ENCODE results near the gene ADAT3.
A peak's percentile ranks its signal among the peaks of the same experiment; 100 is the strongest.
"Not testable (repeated sequence)": the region's sequence is repeated elsewhere in the genome, so short reads cannot be mapped to it uniquely, and the experiment has no call there.

ADAT3 gene

DNA sequence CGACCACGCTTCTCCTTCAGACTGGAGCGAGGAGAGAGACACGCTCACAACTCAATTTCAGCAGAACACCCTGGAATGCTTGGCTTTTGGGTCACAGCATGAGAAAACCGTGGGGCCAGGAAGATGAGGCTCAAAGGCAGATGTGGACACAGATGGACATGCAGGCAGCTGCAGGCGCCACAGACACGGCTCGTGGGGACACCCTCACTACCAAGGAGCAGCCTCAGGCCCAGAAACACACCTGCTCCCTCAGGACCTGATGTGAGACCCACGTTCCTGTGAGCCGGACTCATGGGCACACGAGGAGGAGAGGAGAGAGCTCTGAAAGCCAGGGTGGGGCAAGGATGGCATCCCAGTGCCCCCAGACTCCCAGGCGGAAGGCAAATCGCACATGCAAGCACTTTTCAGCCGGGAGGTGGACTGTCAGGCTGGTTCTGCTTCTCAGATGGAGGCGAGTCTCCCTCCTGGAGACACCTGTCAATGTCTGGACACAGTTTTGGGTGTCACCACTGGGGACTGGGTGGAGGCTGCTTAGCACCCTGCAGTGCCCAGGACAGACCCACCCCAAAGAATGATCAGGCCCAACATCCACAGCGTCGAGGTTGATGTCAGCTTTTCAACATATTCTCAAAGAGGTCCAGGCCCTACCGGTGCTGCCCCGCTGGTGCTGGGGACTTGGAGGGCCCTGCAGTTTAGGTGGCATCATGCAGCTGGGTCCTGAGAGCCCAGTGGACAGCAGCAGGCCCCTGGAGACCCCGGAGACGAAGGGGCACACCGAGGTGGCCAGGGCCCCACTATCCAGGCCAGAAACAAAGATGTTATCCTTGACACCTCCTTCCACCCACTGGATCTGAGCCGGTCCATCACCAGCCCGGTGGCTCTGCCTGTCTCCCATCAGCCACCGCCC is 22.2 kb upstream of the ADAT3 start:
- no peak for DNase-seq (ENCODE audit: low spot score)

DNA sequence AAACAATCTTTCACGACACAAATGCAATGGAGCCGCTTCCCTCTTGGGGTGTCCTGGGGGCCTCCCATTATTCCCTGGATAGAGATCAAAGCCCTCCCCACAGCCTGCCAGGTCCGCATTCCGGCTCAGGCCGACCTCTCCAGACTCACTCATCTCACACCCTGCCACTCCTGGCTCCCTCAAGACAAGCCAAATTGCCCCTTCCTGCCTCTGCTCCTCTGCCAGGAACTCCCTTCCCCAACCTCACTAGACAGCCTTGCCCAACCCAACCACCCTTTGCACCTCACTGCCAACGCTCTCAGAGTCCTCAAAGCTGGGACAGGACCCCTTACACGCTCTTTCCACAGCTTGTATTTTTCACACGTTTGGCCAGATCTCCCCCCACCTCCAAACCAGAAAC is 21.4 kb upstream of the ADAT3 start:
- no peak for DNase-seq (ENCODE audit: low spot score)

DNA sequence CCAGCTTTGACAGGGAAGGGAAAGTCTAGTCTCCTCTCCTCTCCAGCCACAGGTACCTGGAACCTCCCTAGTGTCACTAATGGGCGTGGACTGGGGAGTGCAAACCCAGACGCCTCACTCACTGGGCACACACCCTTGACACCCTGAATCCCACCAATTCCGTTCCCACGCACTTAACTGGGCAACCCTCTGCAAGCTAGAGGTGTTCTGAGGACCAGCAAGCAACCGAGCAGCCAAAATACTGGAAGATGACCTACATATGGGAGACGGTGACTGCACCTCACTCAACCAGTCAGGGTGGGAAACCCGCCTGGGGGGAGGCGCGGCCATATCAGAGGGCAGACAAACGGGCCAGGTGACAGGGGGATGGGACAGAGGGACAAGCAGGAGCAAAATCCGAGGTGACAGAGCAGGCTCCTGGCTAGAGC is 20.9 kb upstream of the ADAT3 start:
- no peak for DNase-seq (ENCODE audit: low spot score)

DNA sequence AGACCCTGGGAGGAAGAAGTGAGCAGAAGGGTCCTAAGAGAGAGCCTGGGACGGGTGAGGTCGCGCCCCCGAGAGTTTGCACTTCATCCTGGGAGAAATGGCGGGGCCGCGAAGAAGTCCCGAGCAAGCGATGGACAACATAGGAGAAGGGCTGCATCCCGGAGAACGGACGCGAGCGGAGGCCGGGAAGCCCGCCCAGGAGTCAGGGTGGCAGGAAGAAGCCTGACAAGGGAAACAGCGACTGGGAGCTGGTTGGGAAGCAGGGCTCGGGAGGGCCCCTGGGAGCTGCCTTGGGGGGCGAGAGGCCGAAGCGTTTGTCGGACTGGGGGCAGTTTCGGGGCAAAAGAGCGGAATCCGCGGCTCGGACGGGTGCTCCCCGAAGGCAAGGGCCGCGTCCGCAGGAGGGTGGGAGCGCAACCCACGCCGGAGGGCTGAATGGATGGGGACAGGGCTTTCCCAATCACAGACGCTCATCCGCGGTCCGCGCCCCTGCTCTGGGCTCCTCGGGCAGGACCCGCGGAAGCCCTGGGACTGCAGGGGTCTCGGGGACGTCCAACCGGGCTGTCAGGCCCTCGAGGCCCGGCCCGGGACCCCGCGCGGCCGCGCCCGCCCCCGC is 20.4 kb upstream of the ADAT3 start:
- DNase-seq (ENCODE audit: low spot score) = peak; percentile 58

DNA sequence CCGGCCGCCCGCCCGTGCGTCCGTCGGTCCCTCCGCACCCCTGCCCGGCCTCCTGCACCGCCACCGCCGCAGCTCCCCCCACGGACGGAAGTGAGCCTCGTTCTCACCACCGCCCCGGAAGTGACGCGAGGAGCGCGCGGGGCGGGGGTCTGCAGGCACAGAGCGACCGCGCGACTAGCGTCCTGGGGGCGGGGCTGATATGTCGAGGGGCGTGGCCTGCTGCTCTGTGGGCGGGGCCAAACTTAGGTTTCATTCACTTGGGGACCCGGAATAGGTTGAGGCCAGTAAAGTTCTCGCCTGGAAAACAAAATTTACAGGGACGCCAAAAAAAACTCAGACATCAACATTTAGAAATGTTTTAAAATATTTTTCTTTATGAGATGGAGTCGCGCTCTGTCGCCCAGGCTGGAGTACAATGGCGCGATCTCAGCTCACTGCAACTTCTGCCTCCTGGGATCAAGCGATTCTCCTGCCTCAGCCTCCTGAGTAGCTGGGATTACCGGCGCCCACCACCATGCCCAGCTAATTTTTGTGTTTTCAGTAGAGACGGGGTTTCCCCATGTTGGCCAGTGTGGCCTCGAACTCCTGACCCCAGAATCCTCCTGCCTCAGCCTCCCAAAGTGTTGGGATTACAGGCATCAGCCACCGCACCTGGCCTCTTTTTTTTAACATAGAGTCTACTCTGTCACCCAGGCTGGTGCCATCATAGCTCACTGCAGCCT is 19.6 kb upstream of the ADAT3 start, which contains the start of gene ABHD17A:
TSS of gene ABHD17A (minus strand) at position 99 of the 722 bp plus-strand sequence. CDS start 3,930 bp downstream, outside the sequence.
- DNase-seq (ENCODE audit: low spot score) = peak; percentile 94

DNA sequence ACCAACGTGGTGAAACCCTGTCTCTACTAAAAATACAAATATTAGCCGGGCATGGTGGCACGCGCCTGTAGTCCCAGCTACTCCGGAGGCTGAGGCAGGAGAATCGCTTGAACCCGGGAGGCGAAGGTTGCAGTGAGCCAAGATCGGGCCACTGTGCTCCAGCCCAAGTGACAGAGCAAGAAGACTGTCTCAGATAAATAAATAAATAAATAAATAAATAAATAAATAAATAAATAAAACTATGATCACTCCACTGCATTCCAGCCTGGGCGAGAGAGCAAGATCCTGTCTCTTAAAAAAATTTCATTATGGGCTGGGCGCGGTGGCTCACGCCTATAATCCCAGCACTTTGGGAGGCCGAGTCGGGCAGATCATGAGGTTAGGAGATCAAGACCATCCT is 18.8 kb upstream of the ADAT3 start:
- DNase-seq (ENCODE audit: low spot score) = not testable (repeated sequence)

DNA sequence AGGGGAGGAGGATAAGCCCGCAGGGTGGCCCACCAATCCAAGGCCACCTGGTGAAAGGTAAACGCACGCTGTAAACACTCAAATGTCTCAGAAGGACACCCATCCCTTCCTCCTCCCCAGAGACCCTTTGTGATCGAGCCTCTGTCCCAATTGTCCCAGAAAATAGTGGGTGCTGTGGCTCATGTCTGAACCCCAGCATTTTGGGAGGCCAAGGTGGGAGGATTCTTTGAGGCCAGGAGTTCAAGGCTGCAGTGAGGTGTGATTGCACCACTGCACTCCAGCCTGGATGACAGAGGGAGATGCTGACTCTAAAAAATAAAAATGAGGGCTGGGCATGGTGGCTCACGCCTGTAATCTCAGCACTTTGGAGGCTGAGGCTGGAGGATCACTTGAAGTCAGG is 16.8 kb upstream of the ADAT3 start:
- no peak for DNase-seq (ENCODE audit: low spot score)

DNA sequence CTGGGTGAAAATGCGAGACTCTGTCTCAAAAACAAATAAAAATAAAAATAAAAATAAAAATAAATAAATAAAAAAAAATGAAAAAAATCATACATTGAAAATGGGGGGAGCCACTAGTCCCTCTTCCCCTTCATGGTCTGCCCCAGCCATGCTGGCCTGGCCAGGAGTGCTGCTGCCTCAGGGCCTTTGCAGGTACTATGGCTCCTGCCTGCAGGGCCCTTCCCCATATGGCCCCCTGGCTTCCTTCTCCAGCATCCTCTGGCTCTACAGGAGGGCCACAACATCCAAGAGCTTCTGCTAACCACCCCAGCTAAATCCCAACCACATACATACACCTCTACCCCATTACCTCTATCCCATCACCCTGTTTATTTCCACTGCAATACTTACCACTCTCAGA is 15.3 kb upstream of the ADAT3 start:
- DNase-seq (ENCODE audit: low spot score) = no peak

DNA sequence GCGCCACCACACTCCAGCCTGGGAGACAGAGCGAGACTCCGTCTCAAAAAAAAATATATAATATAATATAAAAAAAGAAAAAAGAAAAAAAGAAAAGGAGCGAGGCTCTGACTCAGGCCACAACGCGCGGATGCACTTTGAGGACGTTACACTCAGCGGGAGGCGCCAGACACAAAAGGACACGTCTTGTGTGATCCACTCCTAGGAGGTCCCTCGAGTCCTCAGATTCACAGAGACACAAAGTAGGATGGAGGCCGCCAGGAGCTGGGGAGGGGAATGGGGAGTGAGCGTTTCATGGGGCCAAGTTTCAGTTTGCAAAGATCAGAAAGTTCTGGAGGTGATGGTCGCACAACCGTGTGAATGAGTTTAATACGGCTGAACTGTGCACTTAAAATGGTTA is 11.4 kb upstream of the ADAT3 start:
- DNase-seq (ENCODE audit: low spot score) = no peak

DNA sequence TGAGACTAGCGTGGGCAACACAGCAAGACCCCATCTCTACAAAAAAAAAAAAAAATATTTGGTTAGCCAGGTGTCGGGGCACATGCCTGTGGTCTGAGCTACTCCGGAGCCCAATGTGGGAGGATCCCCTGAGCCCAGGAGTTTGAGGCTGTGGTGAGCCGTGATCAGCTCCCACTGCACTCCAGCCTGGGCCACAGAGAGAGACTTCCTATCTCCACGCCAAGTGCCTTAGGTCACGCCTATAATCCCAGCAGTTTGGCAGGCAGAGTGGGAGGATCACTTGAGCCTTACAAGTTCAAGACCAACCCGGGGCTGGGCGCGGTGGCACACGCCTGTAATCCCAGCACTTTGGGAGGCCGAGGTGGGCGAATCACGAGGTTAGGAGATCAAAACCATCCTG is 8.7 kb upstream of the ADAT3 start:
- no peak for DNase-seq (ENCODE audit: low spot score)

DNA sequence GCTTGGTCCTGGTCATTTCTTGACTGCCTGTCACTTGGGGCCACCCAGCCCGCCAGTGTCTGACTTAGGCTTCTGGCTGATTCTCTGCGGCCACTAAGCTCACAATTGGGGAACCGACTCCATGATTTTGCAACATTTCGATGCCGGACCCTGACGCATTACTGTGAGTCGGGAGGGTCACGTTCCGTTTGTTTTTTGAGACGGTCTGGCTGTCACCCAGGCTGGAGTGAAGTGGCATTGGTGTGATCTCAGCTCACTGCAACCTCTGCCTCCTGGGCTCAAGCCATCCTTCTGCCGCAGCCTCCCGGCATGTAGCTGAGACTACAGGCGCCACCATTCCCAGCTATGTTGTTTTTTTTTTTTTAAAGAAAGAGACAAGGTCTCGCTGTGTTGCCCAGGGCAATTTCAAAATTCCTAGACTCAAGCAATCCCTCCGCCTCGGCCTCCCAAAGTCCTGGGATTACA is 3.2 kb upstream of the ADAT3 start:
- DNase-seq (ENCODE audit: low spot score) = no peak

DNA sequence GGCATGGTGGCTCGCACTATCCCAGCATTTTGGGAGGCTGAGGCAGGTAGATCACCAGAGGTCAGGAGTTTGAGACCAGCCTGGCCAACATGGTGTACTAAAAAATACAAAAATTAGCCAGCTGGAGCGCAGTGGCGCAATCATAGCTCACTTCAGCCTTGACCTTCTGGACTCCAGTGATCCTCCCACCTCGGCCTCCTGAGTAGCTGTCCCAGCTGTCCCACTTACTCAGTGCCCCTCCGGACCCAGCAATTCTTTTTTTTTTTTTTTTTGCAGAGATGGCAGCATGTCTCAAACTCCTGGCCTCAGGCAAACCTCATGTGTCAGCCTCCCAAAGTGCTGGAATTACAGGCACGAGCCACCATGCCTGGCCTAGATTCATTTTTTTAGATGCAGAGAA is 2.3 kb upstream of the ADAT3 start:
- no peak for DNase-seq (ENCODE audit: low spot score)

DNA sequence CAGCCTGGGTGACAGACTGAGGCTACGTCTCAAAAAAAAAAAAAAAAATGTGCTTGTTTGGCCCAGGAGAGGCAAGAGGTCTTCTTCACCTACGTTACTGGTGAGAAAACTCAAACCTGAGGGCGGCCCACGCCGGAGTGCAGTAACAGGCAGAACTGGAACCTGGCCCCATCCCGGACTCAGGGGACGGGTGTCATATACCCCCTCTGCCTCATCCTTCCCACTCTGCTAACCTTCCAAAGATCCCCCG is 414 bp upstream of the ADAT3 start:
- DNase-seq (ENCODE audit: low spot score) = no peak

DNA sequence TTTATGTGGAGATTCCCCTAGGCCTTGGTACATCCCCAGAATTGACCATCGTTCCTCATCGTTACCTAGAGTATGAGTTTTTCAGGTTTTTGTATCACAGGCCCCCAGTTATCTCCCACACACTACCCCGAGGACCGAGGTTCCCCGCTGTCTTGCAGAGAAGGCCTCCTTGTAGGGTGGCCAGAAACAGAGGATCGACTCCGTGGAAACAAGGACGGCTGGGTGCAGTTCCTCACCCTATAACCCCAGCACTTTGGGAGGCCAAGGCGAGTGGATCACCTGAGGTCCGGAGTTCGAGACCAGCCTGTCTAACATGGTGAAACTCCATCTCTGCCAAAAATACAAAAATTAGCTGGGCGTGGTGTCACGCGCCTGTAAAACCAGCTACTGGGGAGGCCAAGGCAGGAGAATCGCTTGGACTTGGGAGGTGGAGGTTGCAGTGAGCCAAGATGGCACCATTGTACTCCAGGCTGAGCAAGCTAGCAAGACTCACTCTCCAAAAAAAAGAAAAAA is 720 bp downstream of the ADAT3 start:
- DNase-seq (ENCODE audit: low spot score) = no peak

DNA sequence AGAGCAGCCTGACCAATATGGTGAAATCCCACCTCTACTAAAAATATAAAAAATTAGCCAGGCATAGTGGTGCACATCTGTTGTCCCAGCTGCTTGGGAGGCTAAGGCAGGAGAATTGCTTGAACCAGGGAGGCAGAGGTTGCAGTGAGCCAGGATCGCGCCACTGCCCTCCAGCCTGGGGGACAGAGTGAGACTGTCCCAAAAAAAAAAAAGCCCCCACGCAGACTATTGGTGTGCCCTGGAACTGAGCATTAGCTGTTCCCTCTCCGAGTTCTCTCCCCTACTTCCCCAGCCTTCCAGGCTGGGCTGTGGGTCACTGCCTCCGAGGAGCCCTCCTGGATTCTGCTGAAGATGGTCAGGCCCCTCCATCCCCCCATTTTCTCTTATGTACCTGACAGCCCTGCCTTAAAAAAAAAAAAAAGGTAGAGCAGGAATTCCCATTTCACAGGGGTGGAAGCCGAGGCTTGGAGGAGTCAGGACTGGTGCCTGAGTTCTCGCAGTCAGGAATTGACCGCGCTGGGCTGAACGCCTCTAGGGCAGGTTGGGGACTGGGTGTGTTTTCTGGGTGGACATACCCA is 1.9 kb downstream of the ADAT3 start:
- DNase-seq (ENCODE audit: low spot score) = no peak

DNA sequence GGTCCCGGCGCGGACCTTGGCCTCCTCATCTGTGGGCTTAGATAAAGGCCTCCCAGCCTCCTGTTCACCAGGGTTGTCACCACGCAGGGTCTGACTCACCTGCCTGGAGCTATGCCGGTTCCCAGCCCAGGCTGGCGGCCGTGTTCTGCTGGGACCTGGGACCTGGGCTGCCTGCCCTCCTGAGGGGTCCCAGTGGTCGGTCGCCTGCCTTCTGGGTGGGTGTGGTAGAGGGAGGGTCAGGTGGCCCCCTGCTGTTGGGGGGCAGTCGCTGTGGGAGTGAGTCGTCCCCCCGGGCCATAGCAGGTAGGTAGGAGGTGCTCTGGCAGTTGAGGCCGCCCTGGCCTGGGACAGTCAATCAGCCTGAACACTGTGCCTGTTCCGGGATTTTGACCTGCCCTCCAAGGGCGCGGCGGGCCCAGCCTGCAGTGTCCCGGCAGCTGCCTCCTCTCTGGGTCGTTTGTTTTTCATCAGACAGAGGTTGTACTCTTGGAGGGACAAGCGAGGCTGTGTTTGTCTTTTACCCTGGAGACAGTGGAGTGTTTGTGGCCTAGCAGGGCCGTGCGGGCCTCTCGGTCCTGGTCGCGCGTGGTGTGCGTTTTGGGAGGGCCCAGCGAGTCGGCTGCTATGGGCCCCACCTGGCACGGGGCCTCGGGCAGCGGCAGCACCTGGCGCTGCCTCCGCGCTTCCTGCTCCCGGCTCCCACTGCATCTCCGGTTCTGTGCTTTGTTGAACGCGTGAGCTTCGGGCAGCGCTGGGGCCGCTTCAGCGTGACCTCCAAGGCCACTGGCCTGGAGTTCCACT is 2.6 kb downstream of the ADAT3 start:
- DNase-seq (ENCODE audit: low spot score) = no peak

DNA sequence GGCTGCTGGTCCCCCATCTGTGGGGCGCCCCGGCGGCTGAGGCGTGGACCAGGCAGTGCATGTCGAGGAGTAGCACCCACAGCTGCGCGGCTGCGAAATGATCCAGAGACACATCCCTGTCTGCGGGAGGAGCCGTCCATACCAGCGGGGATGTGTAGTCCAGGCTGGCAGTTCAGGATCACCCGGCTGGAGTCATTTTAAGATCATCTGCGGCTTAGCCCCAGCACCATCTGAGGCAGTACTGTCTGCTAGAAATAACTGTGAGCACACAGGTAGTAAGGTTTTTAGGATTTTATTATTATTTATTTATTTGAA is 3.1 kb downstream of the ADAT3 start:
- DNase-seq (ENCODE audit: low spot score) = no peak

DNA sequence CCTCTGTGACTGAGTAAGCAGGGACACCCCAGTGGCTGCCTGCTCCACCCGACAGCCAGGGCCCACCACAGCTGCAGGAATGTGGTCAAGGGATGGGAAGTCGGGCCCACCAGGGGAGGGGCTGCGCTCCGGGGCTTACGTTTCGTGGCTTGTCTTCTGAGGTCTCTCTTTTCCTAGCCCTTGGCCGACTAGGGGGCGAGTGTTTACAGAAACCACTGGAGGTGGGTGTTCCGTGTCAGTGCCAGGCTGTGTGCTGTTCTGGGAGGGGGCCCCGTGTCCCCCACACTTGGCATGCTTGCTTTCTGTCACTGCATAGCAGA is 4.5 kb downstream of the ADAT3 start:
- no peak for DNase-seq (ENCODE audit: low spot score)

DNA sequence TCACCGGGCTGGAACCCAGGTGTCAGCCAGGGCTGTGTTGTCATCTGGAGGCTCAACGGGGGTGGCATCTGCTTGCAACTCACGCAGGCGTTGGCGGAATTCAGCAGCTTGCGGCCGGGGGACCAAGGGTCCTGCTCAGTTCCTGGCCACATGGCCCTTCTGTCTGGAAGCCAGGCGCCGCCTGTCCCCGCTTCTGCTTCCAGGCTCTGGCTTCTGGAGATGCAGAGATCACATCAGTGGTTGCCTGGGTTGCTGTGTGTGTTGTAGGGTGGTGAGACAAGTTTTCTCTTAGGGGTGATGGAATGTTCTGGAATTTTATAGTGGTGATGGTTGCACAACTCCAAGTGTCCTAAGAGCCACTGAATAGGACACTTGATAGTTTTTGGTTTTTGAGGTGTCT is 5.0 kb downstream of the ADAT3 start:
- peak; percentile 37 for DNase-seq (ENCODE audit: low spot score)

DNA sequence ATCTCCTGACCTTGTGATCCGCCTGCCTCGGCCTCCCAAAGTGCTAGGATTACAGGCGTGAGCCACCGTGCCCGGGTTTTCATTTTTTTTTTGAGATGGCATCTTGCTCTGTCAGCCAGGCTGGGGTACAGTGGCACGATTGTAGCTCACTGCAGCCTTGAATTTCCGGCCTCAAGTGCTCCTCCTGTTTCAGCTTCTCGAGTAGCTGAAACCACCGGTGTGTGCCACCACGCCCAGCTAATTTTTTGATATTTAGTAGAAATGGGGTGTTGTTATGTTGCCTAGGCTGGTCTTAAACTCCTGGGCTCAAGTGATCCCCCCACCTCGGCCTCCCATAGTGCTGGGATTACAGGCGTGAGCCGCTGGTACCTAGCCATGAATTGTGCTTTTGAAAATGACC is 5.9 kb downstream of the ADAT3 start:
- DNase-seq (ENCODE audit: low spot score) = no peak

DNA sequence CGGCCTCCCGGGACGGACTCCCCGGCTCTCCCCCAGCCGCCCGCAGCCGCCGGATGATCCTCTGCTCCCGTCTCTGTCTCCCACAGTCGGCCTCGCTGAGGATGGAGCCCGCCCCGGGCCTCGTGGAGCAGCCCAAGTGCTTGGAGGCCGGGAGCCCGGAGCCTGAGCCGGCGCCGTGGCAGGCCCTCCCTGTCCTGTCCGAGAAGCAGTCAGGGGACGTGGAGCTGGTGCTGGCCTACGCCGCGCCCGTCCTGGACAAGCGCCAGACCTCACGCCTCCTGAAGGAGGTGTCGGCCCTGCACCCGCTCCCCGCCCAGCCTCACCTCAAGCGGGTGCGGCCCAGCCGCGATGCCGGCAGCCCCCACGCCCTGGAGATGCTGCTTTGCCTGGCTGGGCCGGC is 6.8 kb downstream of the ADAT3 start:
- no peak for DNase-seq (ENCODE audit: low spot score)

Data from hepatic stellate cell (primary cell).